SK-N-SH (cell line): ENCODE results near the gene TSSK6. TPM values are rescaled to one million over a fixed set of nuclear protein-coding genes. Genes with fewer than 3 reads are reported as not detected.

Experiments
- CTCF ChIA-PET: fragments of 300-600, 350-600 bp; formaldehyde crosslinking; extraction: SDS; loops from one replicate; lab custom pipeline; 2021; lab: Yijun Ruan, JAX
- POLR2A ChIA-PET: fragments of 350-600 bp; sonication (Branson Sonifier 250); formaldehyde crosslinking; extraction: SDS; loops from one replicate; lab custom pipeline; 2020; ENCODE audit warnings: antibody characterized with exemption, inconsistent platforms; lab: Yijun Ruan, JAX
- DNase-seq: peaks from one replicate; pipeline ENCODE4 v3.0.0; 2012
- H2AFZ ChIP-seq: fragments of 200-600 bp; sonication (generic); 2 replicates; pipeline ENCODE4 v1.8.1; 2016; ENCODE audit warnings: antibody characterized with exemption, mild to moderate bottlenecking, low read depth
- H3F3A ChIP-seq: fragments of 200-600 bp; sonication (generic); replicated peaks from 2 replicates; pipeline ENCODE3; 2016; ENCODE audit warnings: antibody characterized with exemption, mild to moderate bottlenecking; ENCODE audit not compliant: insufficient read depth
- H3K27ac ChIP-seq, 2 experiments: fragments of 200-500 bp in 1 of 2; fragments of 200-600 bp in 1 of 2; sonication (Bioruptor generic) in 1 of 2; sonication (generic), shearing (Covaris generic) in 1 of 2; 2 replicates each; pipeline versions ENCODE4 v1.5.1 to v1.6.1; 2014 to 2016; ENCODE audit warnings: low read depth in 2 of 2, inconsistent platforms in 1 of 2, low read length in 1 of 2, mild to moderate bottlenecking in 1 of 2, mixed read lengths in 1 of 2
- H3K27me3 ChIP-seq: fragments of 200-600 bp; sonication (generic), shearing (Covaris generic); 2 replicates; pipeline ENCODE4 v1.6.1; 2016; ENCODE audit warnings: mixed run types; ENCODE audit not compliant: insufficient read depth
- H3K36me3 ChIP-seq, 2 experiments: fragments of 200-500 bp in 1 of 2; fragments of 200-600 bp in 1 of 2; sonication (Bioruptor generic) in 1 of 2; sonication (generic) in 1 of 2; replicated peaks in 1 of 2; 2 replicates each; pipeline versions ENCODE3 to v1.5.1; 2014 to 2016; ENCODE audit warnings: low read length in 1 of 2, mild to moderate bottlenecking in 1 of 2; ENCODE audit not compliant: insufficient read depth in 2 of 2, control insufficient read depth in 1 of 2
- H3K4me1 ChIP-seq, 2 experiments: fragments of 200-500 bp in 1 of 2; fragments of 200-600 bp in 1 of 2; sonication (Bioruptor generic) in 1 of 2; sonication (generic), shearing (Covaris generic) in 1 of 2; 2 replicates each; pipeline versions ENCODE4 v1.5.1 to v1.6.1; 2014 to 2016; ENCODE audit warnings: low read depth in 1 of 2, low read length in 1 of 2, mixed run types in 1 of 2; ENCODE audit not compliant: insufficient read depth in 2 of 2, control insufficient read depth in 1 of 2
- H3K4me2 ChIP-seq: fragments of 200-600 bp; sonication (generic), shearing (Covaris generic); 2 replicates; pipeline ENCODE4 v1.6.1; 2017; ENCODE audit warnings: mixed run types
- H3K4me3 ChIP-seq, 2 experiments: fragments of 200-500 bp in 1 of 2; fragments of 200-600 bp in 1 of 2; sonication (Bioruptor generic) in 1 of 2; sonication (generic), shearing (Covaris generic) in 1 of 2; 2 replicates each; pipeline versions ENCODE4 v1.5.1 to v1.8.1; 2014 to 2016; ENCODE audit warnings: low read depth in 2 of 2, inconsistent platforms in 1 of 2, low read length in 1 of 2, mild to moderate bottlenecking in 1 of 2, mixed read lengths in 1 of 2, moderate library complexity in 1 of 2
- H3K79me2 ChIP-seq: fragments of 200-600 bp; sonication (generic); 2 replicates; pipeline ENCODE4 v1.8.1; 2017; ENCODE audit warnings: mild to moderate bottlenecking; ENCODE audit not compliant: insufficient read depth
- H3K9ac ChIP-seq: fragments of 200-600 bp; sonication (generic); 2 replicates; pipeline ENCODE4 v1.6.1; 2017; ENCODE audit warnings: mixed run types
- H3K9me2 ChIP-seq: fragments of 200-600 bp; sonication (generic); 2 replicates; pipeline ENCODE4 v1.6.1; 2017; ENCODE audit warnings: mixed run types
- H3K9me3 ChIP-seq: fragments of 200-600 bp; sonication (generic); 2 replicates; pipeline ENCODE4 v1.6.1; 2017; ENCODE audit warnings: mixed run types, mild to moderate bottlenecking, moderate library complexity
- H4K20me1 ChIP-seq: fragments of 200-600 bp; sonication (generic); 2 replicates; pipeline ENCODE4 v1.6.1; 2017; ENCODE audit warnings: mild to moderate bottlenecking, mixed run types; ENCODE audit not compliant: insufficient read depth
- CHD2 ChIP-seq: fragments of 150-350 bp; IDR thresholded peaks from 2 replicates; pipeline ENCODE4 v1.6.1; 2018; ENCODE audit warnings: low read length; ENCODE audit not compliant: partially characterized antibody
- EZH2phosphoT487 ChIP-seq: fragments of 200-600 bp; sonication (generic); IDR thresholded peaks from 2 replicates; pipeline ENCODE4 v1.6.1; 2017; ENCODE audit warnings: low read depth, mixed run types, mild to moderate bottlenecking, antibody characterized with exemption, moderate library complexity, borderline replicate concordance
- FOSL2 ChIP-seq: IDR thresholded peaks from 2 replicates; pipeline ENCODE4 v1.4.0; 2012; ENCODE audit warnings: low read depth, mild to moderate bottlenecking, moderate library complexity, borderline replicate concordance
- JUND ChIP-seq: IDR thresholded peaks from 2 replicates; pipeline ENCODE4 v1.4.0; 2012
- MEF2A ChIP-seq: IDR thresholded peaks from 2 replicates; pipeline ENCODE4 v1.4.0; 2012; ENCODE audit warnings: low read depth, borderline replicate concordance
- RAD21 ChIP-seq: IDR thresholded peaks from 2 replicates; pipeline ENCODE4 v1.6.1; 2012; ENCODE audit warnings: mild to moderate bottlenecking, low read length
- RCOR1 ChIP-seq: fragments of 150-350 bp; IDR thresholded peaks from 2 replicates; pipeline ENCODE4 v1.6.1; 2017; ENCODE audit warnings: antibody characterized with exemption, low read length
- SMC3 ChIP-seq: IDR thresholded peaks from 2 replicates; pipeline ENCODE4 v1.6.1; 2012; ENCODE audit warnings: low read depth, low read length, improper control_type of control experiment
- TCF12 ChIP-seq: IDR thresholded peaks from 2 replicates; pipeline ENCODE4 v1.4.0; 2012
- TEAD4 ChIP-seq: IDR thresholded peaks from 2 replicates; pipeline ENCODE4 v1.4.0; 2012; ENCODE audit warnings: mild to moderate bottlenecking, borderline replicate concordance; ENCODE audit not compliant: insufficient read depth
- WGBS: methylation state at CpG from one replicate; pipeline ENCODE4 v1.1.6; 2017; ENCODE audit warnings: low lambda C conversion rate; 5-methylcytosine and 5-hydroxymethylcytosine counted together
- polyA plus RNA-seq, 3 experiments: library from polyadenylated mRNA; depleted of rRNA; stranded (reverse); fragments of >200 nt; gene quantifications; 2 replicates each; pipeline ENCODE4 v1.2.3, GENCODE V29; 2012
- TF ChIP-seq, protein P1 (sequence below): IDR thresholded peaks from 2 replicates; pipeline ENCODE4 v1.4.0; 2012; ENCODE audit warnings: low read depth, borderline replicate concordance
- TF ChIP-seq, protein P2 (sequence below): fragments of 150-350 bp; IDR thresholded peaks from 2 replicates; pipeline ENCODE4 v1.6.1; 2016; ENCODE audit warnings: mild to moderate bottlenecking, low read depth, low read length
- TF ChIP-seq, protein P3 (sequence below): IDR thresholded peaks from 2 replicates; pipeline ENCODE4 v1.4.0; 2012; ENCODE audit warnings: low read depth, borderline replicate concordance
- TF ChIP-seq, protein P4 (sequence below): IDR thresholded peaks from 2 replicates; pipeline ENCODE4 v1.6.1; 2012; ENCODE audit warnings: mild to moderate bottlenecking, low read depth, low read length, moderate library complexity
- TF ChIP-seq, protein P5 (sequence below): IDR thresholded peaks from 2 replicates; pipeline ENCODE4; 2012

TSSK6 gene
- polyA plus RNA-seq, 1 of the 3 experiments (the other 2 are of a cell fraction), result 3.1 TPM

DNA sequence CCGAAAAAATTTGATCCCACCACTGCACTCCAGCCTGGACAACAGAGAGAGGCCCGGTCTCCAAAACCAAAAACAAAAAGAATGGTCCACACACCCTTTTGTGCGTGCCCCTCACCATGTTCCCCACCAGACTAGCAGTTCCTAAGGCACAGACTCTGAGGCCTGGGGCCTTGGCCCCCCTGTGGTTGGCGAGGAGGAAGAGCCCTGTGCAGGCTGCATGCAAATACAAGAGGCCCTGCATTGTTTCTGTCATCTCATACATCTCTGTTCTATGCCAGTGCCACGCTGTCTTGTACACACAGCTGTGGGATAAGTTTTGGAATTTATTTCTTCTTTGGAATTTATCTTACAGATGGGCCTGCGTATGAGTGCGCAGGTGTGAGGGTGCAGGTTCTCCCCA lies 8.7 kb upstream of the TSSK6 start:
- WGBS, result 96% methylated on average over 7 of the region's 7 CpGs
- no peaks in the 10 kb centered on the region for H3K9me2 ChIP-seq
- H3K9me3 ChIP-seq, result no peaks in the 10 kb centered on the region
- peaks cover 18 to 30% of the 10 kb centered on the region in 2 experiments for H3K36me3 ChIP-seq
- ChIA-PET CTCF (interaction anchor here (1.2 kb wide), 1 partner anchor 8 kb away, joined by 7 read pairs; no protein-coding TSS in a partner anchor), POLR2A (no interaction called here)
- DNase-seq, result no peak
- no peak overlapping the region for H3K9ac ChIP-seq
- no peak overlapping the region for H3K27ac ChIP-seq
- no peak overlapping the region for H2AFZ ChIP-seq
- peaks cover 72% of the 10 kb centered on the region for H4K20me1 ChIP-seq
- peaks cover 3% of the 10 kb centered on the region for H3F3A ChIP-seq
- TF ChIP-seq EZH2phosphoT487 (no peak), FOSL2 (no peak), RAD21 (no peak), JUND (no peak), RCOR1 (no peak), SMC3 (no peak), MEF2A (no peak), TEAD4 (no peak), CHD2 (no peak), TCF12 (no peak)
- TF ChIP-seq, protein P1, sequence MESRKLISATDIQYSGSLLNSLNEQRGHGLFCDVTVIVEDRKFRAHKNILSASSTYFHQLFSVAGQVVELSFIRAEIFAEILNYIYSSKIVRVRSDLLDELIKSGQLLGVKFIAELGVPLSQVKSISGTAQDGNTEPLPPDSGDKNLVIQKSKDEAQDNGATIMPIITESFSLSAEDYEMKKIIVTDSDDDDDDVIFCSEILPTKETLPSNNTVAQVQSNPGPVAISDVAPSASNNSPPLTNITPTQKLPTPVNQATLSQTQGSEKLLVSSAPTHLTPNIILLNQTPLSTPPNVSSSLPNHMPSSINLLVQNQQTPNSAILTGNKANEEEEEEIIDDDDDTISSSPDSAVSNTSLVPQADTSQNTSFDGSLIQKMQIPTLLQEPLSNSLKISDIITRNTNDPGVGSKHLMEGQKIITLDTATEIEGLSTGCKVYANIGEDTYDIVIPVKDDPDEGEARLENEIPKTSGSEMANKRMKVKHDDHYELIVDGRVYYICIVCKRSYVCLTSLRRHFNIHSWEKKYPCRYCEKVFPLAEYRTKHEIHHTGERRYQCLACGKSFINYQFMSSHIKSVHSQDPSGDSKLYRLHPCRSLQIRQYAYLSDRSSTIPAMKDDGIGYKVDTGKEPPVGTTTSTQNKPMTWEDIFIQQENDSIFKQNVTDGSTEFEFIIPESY, result no peak
- TF ChIP-seq, protein P2, sequence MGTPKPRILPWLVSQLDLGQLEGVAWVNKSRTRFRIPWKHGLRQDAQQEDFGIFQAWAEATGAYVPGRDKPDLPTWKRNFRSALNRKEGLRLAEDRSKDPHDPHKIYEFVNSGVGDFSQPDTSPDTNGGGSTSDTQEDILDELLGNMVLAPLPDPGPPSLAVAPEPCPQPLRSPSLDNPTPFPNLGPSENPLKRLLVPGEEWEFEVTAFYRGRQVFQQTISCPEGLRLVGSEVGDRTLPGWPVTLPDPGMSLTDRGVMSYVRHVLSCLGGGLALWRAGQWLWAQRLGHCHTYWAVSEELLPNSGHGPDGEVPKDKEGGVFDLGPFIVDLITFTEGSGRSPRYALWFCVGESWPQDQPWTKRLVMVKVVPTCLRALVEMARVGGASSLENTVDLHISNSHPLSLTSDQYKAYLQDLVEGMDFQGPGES, result no peak
- TF ChIP-seq, protein P3, sequence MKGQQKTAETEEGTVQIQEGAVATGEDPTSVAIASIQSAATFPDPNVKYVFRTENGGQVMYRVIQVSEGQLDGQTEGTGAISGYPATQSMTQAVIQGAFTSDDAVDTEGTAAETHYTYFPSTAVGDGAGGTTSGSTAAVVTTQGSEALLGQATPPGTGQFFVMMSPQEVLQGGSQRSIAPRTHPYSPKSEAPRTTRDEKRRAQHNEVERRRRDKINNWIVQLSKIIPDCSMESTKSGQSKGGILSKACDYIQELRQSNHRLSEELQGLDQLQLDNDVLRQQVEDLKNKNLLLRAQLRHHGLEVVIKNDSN, result no peak
- TF ChIP-seq, protein P4, sequence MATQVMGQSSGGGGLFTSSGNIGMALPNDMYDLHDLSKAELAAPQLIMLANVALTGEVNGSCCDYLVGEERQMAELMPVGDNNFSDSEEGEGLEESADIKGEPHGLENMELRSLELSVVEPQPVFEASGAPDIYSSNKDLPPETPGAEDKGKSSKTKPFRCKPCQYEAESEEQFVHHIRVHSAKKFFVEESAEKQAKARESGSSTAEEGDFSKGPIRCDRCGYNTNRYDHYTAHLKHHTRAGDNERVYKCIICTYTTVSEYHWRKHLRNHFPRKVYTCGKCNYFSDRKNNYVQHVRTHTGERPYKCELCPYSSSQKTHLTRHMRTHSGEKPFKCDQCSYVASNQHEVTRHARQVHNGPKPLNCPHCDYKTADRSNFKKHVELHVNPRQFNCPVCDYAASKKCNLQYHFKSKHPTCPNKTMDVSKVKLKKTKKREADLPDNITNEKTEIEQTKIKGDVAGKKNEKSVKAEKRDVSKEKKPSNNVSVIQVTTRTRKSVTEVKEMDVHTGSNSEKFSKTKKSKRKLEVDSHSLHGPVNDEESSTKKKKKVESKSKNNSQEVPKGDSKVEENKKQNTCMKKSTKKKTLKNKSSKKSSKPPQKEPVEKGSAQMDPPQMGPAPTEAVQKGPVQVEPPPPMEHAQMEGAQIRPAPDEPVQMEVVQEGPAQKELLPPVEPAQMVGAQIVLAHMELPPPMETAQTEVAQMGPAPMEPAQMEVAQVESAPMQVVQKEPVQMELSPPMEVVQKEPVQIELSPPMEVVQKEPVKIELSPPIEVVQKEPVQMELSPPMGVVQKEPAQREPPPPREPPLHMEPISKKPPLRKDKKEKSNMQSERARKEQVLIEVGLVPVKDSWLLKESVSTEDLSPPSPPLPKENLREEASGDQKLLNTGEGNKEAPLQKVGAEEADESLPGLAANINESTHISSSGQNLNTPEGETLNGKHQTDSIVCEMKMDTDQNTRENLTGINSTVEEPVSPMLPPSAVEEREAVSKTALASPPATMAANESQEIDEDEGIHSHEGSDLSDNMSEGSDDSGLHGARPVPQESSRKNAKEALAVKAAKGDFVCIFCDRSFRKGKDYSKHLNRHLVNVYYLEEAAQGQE, result no peak
- TF ChIP-seq, protein P5, sequence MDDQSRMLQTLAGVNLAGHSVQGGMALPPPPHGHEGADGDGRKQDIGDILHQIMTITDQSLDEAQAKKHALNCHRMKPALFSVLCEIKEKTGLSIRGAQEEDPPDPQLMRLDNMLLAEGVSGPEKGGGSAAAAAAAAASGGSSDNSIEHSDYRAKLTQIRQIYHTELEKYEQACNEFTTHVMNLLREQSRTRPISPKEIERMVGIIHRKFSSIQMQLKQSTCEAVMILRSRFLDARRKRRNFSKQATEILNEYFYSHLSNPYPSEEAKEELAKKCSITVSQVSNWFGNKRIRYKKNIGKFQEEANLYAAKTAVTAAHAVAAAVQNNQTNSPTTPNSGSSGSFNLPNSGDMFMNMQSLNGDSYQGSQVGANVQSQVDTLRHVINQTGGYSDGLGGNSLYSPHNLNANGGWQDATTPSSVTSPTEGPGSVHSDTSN, result no peak
- peaks cover 0 to 2% of the 10 kb centered on the region in 2 experiments; a peak in 1 of 4 replicates for H3K4me1 ChIP-seq
- H3K4me3 ChIP-seq, result no peak overlapping the region
- H3K4me2 ChIP-seq, result no peak overlapping the region
- peaks cover 67% of the 10 kb centered on the region for H3K79me2 ChIP-seq
- no peaks in the 10 kb centered on the region for H3K27me3 ChIP-seq
